ENCODE results near the gene SIK3.
A peak's percentile ranks its signal among the peaks of the same experiment; 100 is the strongest.
"Not testable (repeated sequence)": the region's sequence is repeated elsewhere in the genome, so short reads cannot be mapped to it uniquely, and the experiment has no call there.

SIK3 gene

DNA sequence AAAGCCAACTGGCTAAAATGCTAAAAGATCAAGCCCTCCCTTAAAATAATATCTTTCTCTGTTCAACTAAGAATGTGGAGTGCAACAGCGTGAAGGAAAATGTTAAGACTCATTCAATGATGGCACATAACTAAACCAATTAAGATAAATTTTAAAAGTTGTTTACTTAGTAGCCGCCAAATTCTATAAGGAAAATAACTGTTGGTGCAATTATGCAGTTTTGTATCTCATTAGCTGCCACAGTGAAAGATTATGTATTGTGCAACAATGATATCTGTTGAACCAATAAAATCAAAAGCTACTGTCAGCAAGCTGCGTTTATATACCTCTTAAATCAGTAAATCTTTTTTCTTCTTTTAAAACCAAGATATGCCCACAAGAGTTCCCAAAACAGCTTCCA lies 55.5 kb downstream of the SIK3 start:
- DNase-seq: no peak

DNA sequence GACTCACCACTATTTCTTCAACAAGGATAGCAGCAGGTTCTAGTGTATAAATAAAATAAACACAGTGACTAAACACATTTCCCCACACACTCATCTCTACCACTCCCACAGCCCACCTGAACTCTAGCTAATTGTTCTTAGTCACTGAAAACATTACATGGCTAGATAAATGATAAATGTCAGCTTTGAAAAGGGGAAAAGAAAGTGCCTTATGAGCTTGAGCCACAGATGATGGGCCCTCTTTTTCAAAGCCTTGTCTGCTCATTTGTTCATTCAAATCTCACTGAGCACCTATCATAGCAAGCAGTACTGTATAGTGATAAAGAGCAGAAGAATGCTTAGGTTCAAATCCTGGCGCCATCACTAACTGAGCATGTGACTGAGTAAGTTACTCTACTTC lies 58.3 kb downstream of the SIK3 start:
- DNase-seq: no peak

DNA sequence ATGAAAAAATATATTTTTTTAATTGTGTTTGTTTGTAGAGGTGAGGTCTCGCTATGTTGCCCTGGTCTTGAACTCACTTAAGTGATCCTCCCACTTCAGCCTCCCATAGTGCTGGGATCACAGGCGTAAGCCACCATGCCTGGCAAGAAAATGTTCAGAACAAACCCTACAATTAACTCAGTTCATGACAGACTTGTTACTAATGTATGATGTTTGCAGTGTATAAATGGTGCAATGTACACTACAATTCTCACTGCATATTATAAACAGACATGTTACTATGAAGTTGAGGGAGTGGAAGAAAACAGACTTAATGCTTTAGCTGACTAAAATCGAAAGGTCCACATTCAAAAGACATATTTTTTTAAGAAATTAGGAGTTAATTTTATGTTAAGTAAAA lies 59.0 kb downstream of the SIK3 start:
- no peak for DNase-seq

DNA sequence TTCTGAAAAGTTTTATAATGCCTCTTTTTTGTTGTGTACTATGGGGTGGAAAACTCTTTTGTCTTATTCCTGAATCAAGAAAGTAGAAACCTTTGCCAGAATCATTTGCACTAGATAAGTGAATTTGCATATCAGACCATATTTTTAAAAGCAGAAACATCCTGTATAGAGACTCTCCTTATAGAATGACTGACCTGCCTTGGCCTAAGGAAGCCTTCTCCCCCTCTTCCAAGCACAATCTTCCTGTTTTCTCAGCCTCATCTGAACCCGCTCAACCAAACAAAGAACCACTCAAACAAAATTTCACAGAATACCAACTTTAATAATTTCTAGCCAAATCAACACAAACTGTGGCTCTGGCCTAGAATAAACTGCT lies 60.3 kb downstream of the SIK3 start:
- no peak for DNase-seq

DNA sequence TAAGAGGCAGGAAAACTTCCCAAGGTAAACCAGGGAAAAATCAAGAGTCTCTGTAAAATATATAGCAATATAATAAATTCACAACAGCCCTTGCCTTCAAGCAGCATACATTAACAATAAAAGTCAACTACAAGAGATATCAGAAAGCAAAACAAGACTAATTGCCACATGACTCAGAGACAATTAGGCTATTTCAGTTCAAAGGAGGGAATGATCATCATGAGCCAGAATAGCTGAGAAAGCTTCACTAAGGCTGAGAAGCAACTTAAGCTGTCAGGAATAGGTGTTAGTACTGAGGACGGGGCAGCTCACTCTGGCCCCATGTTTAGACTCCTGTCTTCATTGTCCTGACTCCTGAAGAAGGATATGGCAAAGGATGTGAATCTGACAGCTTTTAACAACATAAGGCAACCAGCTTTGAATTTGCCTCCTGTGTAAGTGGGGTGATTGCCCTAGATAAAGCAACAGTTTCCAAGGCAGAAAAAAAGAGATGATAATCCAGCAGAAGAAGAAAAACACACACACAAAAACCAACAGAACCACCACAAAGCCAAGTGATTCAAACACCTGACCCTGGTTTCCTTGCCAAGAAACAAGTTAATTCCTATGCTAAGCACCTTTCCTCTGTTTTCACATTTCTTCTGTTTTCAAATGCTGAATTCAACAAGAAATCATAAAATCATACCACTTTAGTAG lies 60.8 kb downstream of the SIK3 start:
- no peak for DNase-seq

DNA sequence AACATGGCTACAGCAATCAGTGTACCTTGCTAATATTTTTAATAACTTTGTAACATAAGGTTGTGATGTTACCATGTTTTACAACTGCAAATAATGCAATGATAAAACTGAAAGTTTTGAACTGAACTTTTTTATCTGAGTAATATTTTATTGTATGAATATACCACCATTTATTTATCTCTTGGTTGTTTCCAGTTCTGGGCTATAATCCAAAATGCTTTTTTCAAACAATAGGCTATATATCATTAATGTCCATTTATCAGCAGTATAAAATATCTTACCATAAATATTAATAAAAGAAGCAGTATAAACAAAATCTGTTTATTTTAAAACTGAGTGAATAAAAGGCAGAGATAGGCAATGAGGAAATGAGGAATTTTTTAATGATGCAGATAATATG lies 63.3 kb downstream of the SIK3 start:
- no peak for DNase-seq

DNA sequence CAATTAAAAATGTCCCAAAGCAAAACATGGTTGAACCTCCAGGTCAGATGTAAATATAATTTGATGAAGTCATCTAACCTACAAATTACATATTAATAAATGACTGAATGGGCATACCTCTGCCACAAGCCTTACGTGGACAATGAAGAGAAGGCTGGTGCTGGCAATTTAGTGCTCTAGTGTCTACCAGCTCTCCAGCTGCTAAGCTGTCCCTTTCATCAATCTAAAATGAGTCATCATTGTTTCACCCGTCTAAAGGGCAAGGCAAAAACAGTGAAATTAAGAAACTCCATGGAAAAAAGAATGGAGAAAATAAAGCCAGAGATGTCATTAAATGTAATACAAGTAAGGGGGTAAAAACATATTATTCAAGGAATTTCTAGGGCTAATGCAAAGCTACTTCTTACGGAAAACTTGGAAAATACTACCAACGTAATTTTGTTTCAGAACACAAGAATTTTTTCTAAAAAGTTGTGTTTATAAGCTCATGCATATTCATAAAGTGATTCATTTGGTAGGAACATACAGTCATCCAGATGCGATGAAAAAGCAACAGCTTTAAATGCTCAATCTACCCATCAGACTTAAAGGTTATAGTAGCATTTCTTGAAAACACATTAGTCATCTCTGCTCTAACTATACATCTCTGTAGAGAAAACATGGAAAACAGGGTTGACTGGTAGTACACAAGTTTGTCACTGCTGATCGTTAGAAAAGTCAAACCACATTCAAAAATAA lies 71.5 kb downstream of the SIK3 start:
- DNase-seq: peak; percentile 58

DNA sequence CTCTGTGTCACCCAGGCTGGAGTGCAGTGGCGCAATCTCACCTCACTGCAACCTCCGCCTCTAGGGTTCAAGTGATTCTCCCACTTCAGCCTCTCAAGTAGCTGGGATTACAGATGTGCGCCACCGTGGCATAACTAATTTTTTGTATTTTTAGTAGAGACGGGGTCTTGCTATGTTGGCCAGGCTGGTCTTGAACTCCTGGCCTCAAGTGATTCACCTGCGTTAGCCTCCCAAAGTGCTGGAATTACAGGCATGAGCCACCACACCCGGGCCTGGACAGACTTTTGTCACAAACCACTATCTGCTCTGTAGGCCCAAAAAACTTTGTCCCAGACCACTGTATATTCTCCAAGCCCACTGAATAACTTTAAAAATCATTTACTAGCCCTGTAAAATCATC lies 74.5 kb downstream of the SIK3 start:
- DNase-seq: not testable (repeated sequence)

DNA sequence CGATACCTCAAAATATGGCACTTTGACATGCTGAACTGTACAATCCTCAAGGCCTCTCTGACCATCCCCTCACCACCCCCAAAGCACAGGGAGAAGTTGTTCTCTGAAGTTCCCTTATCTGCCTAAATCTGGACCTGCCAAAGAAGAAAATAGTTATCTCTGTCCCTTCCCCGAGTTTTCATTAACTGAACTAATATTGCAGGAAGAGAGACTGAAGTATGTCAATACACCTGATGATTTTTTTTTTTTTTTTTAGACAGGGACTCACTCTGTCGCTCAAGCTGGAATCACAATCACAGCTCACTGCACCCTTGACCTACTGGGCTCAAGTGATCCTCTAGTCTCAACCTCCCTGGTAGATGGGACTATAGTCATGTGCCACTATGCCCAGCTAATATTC lies 75.0 kb downstream of the SIK3 start:
- DNase-seq: no peak

DNA sequence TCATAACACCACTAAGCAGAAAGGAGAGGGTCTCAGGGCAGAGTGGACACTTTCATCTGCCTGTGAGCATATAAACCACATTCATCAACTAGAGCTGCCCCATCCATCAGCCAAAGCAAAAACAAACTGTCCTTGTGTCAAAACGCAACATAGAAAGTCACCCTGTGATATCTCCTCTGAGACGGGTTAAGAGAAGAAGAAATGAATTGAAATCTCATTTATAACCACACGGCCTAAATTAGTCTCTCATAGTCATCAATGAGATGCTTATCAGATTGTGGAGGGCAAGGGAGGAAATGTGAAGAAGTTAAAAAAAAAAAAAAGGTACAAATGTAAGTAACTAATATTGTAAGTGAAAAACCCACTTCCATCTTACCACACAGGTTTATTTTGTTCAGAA lies 75.7 kb downstream of the SIK3 start:
- no peak for DNase-seq

DNA sequence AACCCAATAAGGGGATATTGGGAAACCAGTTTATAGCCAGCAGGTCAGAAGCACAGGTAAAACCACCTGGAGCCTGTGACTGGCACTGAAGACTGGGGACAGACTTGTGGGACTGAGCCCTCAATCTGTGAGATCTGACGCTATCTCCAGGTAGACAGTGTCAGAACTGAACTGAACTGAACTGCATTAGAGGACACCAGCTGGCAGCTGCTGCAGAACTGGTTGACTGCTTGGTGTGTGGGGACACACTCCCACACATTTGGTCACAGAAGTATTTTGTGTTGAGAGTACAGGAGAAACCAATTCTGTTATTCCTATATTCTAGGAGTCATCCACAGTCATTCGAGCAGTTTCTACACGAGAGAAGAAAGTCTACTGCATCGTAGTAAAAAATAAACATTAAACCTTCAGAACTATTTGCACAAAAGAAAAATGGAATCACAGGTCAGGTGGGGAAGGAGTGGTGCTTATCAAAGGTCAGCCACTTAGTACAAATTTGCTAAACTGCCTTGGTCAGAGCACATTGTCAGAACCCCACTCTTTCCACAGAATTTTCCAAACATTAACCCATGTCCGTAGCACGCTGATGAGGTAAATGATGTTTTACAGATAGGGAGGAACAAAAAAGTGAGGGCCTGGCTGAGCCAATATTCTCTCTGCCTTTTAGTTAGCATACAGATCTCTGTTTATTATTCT lies 77.2 kb downstream of the SIK3 start:
- no peak for DNase-seq

DNA sequence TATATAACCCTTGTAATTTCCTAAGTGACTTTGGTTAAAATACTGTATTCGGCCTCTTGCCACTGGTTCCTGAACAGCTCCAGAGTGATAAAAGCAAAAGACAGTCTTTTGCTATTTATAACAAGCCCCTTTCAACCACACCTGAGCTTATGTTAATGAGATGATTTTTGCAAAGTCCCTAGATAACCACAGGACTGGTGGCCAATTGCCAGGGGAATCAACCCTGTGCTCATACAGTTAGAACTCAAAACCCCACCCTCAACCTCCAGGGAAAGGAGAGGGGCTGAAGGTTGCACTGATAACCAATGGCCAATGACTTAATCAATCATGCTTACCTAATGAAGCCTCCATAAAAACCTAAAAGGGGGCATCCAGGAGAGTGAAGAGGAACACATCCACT lies 77.9 kb downstream of the SIK3 start:
- no peak for DNase-seq

DNA sequence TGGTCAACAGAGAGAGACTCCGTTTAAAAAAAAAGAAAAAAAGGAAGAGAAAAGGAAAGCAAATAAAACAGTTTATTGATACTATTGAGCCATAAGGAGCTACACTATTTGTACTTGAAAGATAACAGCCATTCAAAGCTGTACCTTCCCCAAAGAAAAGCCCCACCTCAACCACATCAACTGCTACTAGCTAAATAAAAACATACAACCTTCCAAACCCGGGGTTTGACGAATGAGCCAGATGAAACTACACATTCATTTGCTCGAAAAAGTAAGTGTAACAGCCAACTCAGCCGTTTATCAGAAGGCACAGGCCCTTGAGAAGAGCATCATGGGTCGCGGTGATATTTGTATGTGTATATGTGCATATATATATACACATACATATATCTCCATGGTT lies 78.4 kb downstream of the SIK3 start:
- no peak for DNase-seq

DNA sequence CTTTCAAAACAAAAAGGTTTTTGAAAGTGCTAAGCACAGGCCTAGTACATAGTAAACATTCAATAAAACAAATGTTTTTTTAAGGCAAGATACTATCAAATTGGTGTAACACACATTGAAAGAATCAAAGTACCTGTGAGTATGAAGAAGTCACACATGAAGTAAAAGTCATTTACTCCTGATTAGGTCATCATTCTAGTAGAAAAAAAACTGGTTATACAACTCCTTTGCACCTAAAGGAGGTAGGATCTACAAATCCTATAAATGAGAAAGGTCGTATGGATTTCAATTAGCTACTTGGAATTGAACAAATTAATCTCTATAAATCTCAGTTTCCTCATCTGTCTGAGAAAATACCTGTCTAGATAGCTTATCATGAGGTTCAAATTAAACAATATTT lies 80.8 kb downstream of the SIK3 start:
- no peak for DNase-seq

DNA sequence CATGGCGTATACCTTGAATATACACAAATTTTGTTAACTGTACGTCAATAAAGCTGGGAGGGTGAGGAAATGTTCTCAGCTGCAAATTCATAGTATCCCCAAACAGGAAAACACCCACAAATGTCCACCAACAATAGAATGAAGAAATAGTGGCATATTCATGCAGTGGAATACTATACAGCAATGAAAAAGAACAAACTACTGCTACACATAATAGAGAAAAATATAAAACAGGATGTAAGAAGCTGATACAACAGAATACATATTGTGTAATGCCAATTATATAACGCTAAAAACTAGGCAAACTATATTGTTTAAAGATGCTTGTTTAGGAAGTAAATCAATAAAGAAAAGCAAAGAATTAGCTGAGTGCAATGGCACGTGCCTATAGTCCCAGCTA lies 81.5 kb downstream of the SIK3 start:
- no peak for DNase-seq

DNA sequence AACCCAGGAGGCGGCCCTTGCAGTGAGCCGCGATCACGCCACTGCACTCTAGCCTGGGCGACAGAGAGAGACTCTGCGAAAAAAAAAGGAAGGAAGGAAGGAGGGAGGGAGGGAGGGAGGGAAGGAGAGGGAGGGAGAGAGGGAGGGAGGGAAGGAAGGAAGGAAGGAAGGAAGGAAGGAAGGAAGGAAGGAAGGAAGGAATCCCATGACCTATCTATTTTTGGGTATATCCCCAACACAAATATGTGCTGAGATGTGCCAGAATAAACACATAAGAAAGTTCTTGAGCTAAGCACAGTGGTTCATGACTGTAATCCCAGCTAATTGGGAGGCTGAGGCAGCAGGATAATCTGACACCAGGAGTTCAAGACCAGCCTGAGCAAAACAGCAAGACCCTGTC lies 82.0 kb downstream of the SIK3 start:
- DNase-seq: no peak

DNA sequence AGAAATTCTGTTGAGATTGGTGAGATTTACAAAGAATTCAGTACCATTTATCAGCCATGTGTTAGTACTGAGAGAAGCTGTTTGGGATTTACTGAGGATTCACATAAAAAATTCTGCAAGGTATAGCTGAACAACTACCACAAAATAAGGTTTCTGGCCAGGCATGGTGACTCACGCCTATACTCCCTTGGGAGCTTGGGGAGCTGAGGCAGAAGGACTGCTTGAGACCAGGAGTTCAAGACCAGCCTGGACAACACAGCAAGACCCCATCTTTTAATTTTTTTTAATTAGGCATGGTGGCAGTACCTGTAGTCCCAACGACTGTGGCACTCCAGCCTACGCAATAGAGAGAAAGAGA lies 86.7 kb downstream of the SIK3 start:
- peak; percentile 80 for DNase-seq

DNA sequence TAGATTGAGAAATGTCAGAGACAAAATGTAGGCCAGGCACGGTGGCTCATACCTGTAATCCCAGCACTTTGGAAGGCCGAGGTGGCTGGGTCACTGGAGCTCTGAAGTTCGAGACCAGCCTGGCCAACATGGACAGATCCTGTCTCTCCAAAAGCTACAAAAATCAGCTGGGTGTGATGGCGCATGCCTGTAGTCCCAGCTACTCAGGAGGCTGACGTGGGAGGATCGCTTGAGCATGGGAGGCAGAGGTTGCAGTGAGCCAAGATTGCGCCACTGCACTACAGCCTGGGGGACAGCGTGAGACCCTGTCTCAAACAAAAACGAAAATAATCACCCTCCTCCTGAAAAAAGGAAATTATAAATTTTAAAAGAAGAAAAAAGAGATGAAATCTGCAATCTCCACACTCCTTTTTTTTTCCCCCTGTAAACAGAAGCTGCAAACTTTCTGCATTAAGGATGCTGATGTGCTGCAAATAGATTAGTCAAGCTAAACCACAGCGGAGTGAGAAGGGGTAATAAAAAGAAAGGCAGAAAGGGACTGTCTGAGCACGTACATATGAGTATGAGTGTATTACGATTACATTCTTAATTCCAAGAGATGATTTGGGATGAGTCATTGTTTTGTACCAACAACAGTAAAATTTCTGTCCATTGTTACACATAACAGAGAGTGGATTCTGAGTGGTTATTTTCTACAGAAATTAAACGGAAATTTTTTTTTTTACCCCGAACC lies 87.3 kb downstream of the SIK3 start:
- DNase-seq: peak; percentile 94

DNA sequence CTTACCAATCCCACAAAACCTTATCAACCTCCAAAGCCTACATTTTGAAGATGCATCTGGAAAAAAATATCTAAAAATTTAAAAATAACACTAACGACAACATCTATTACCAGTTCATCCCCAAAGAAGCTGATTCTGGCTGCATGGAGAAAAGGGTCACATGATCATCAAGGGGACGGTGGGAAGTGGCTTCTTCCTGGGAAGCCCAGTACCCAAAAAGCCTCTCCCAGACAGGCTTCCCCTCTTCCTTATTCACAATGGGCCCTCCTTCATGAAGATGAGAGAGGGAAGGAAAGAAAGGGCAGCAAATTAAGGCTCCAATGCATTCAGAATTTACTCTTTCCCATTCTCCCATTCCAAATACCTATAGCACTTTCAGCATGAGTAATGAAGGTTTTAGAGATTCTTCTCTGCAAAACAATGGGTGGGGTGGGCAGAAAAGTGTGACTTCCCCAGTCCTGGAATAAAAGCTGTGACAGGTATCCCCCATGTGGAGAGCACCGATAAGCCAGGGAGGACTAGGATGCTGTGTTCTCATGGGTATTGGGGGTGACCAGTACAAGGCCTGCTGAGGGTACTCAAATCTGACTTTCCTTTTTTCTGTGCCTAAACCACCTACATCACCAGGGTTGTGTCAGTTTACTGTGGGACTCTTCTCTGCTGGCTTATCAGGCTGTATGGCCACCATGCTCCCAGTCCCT lies 88.2 kb downstream of the SIK3 start:
- DNase-seq: peak; percentile 14

DNA sequence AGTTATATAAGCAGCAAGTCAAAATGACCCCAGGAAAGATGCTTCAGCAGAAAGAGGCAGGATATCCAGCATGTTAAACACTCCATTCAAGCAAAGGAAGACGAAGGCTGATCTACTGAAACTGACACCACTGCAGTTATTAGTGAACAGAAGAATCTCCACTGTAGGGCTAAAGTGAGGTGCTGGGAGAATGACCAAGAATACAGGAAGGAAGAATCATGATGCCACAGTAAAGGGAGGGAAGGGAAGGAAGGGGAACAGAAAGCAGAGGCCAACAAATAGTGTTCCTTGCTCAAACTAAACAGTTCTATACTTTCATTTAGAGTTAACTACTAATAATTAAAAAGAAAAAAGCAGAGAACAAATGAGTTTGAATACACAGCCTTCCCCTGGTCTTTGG lies 92.5 kb downstream of the SIK3 start:
- no peak for DNase-seq

DNA sequence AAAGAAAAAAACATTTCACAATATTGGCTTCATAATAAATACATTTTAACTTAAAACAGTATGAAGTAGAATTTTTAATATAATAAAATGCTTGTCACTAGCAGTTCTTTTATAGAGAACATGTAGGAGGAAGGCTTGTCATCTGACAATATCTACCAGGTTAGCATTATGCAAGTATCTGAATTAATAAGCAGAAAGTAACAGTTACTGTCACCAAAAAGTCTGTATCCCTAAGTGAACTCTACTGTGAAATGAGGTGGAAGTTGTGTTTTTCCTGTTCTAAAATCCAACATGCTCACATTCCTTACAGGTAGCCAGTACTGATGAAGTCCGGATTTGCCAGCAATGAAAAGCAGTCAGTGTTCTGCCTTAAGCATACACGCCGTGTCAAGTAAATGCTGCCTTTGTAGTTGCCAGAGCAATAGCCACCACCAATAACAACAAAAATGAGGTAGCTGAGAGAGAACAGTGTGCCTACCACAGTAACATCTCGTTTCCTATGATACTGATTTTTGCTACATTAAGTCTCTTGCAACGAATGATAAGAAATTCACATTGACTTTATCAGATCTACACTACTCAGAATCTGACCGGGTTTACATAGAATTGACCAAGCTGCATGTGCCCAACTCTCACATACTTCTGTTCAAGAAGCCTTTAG lies 95.5 kb downstream of the SIK3 start:
- DNase-seq: no peak

DNA sequence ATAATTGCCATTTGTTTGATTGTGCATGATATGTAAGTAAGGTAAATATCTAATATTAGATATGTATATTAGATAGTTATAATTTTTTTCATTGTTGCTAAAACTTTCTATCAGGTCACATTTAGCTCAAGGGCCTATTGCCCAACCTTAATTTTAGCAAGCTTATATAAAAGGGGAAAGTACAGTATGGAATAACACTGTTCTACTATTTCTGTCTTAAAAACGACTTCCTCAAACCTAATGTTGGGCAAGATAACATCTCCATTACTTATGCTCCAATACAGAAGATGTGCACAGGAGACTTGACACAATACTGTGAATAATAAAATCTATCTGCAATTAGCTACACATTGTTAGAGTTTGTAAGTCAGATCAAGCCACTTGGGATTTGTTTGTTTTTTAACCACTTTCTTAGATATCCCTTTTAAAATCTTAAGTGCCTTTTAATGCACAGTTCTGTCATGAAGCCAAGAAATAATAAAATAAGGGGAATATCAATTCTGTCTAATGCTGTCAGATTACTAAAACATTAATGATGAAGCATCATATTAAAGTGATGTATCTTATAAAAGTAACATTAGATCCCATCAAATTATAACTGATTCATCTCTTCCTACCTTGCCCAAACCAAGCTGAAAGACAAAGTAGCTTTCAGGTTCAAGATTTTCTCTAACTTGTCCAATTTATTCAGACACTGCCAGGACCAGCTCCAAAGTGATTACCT lies 98.1 kb downstream of the SIK3 start:
- DNase-seq: no peak

Data from fibroblast of upper back skin (primary cell).